SJSA1 (cell line): Measurements from ENCODE around the gene CARNS1. TPM values are rescaled to one million over a fixed set of nuclear protein-coding genes. Genes with fewer than 3 reads are reported as not detected.

Experiments used
- DNase-seq, 2 experiments: peaks; one replicate each; pipeline ENCODE4 v3.0.0-alpha.2; 2015 to 2020; ENCODE audit warnings: low spot score in 2 of 2, low read depth in 1 of 2
- H3K27ac ChIP-seq: fragments of 250-450 bp; sonication (Bioruptor Pico); 2 replicates; pipeline ENCODE4 v1.5.1; 2020; ENCODE audit warnings: mild to moderate bottlenecking, moderate library complexity
- H3K27me3 ChIP-seq: fragments of 250-450 bp; sonication (Bioruptor Pico); replicated peaks from 2 replicates; pipeline ENCODE4 v1.5.1; 2020; ENCODE audit warnings: mild to moderate bottlenecking, moderate library complexity
- H3K36me3 ChIP-seq: fragments of 250-450 bp; sonication (Bioruptor Pico); 2 replicates; pipeline ENCODE4 v1.5.1; 2020; ENCODE audit warnings: mild to moderate bottlenecking
- H3K4me1 ChIP-seq: fragments of 250-450 bp; sonication (Bioruptor Pico); replicated peaks from 2 replicates; pipeline ENCODE4 v1.6.1; 2021; ENCODE audit warnings: mild to moderate bottlenecking
- H3K4me3 ChIP-seq: fragments of 250-450 bp; sonication (Bioruptor Pico); 2 replicates; pipeline ENCODE4 v1.5.1; 2020; ENCODE audit warnings: mild to moderate bottlenecking
- H3K9me3 ChIP-seq: fragments of 250-450 bp; sonication (Bioruptor Pico); replicated peaks from 2 replicates; pipeline ENCODE4 v1.5.1; 2020; ENCODE audit warnings: mild to moderate bottlenecking
- total RNA-seq: library from RNA; depleted of rRNA; stranded (reverse); fragments of >200 nt; shearing (Covaris generic); gene quantifications from 2 replicates; pipeline ENCODE4 v1.2.3, GENCODE V29; 2014

CARNS1 gene
- total RNA-seq, 1 experiment from 2014 or later = not detected

DNA sequence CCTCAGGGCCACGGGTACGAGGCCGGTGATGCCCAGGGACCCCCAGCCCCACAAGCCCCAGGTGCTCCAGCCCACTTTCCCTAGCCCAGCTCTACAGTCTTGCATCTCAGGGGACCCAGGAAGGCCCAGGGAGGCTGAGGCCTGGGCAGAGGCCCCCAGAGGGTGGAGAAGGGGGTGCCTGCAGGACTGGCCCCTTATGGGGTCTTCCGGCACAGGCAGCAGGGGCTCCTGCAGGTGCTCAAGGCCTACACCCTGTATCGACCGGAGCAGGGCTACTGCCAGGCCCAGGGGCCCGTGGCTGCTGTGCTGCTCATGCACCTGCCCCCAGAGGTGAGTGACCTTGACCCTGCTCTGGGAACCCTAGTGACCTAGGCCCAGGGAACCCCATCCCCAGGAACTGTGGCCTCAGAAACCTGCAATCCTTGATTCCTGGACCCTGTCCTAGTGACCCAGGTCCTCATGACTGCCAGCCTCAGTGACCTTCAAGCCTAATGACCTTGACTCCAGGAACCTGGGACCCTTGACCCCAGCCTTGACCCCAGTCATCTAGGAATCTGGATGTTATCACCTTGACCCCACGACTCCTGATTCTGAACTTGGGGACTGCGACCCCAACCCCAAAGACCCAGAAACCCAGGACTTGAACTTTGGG is 9.7 kb upstream of the CARNS1 start:
- peaks cover 6% of the 10 kb centered on the region for H3K9me3 ChIP-seq
- H3K4me3 ChIP-seq = no peak overlapping the region
- peaks cover 39% of the 10 kb centered on the region for H3K27me3 ChIP-seq
- peaks cover 8% of the 10 kb centered on the region for H3K36me3 ChIP-seq
- peaks cover 12% of the 10 kb centered on the region for H3K4me1 ChIP-seq
- no peak overlapping the region for H3K27ac ChIP-seq
- no peak for DNase-seq

DNA sequence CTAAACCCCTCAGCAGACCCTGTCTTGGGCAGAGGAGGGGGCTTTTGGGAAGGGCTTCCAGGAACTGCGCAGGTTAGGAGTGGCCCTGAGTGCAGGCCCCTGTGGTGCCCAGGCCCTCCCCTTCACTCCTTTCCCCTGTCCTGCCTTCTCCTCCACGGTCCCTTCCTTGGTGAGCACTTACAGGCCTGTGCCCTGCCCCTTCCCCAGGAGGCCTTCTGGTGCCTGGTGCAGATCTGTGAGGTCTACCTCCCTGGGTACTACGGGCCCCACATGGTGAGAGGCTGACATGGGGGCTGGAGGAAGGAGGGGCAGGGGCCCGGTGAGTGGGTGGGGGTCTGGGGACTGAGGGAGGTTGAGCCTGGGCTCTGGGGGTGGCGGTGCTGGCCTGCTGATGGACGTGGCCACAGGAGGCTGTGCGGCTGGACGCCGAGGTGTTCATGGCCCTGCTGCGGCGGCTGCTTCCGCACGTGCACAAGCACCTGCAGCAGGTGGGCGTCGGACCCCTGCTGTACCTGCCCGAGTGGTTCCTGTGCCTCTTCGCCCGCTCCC is 9.0 kb upstream of the CARNS1 start:
- H3K27me3 ChIP-seq = peaks cover 46% of the 10 kb centered on the region
- peaks cover 7% of the 10 kb centered on the region for H3K4me1 ChIP-seq
- H3K9me3 ChIP-seq = peaks cover under 1% of the 10 kb centered on the region
- no peak overlapping the region for H3K27ac ChIP-seq
- H3K36me3 ChIP-seq = peaks cover 2% of the 10 kb centered on the region
- H3K4me3 ChIP-seq = no peak overlapping the region
- no peak for DNase-seq

DNA sequence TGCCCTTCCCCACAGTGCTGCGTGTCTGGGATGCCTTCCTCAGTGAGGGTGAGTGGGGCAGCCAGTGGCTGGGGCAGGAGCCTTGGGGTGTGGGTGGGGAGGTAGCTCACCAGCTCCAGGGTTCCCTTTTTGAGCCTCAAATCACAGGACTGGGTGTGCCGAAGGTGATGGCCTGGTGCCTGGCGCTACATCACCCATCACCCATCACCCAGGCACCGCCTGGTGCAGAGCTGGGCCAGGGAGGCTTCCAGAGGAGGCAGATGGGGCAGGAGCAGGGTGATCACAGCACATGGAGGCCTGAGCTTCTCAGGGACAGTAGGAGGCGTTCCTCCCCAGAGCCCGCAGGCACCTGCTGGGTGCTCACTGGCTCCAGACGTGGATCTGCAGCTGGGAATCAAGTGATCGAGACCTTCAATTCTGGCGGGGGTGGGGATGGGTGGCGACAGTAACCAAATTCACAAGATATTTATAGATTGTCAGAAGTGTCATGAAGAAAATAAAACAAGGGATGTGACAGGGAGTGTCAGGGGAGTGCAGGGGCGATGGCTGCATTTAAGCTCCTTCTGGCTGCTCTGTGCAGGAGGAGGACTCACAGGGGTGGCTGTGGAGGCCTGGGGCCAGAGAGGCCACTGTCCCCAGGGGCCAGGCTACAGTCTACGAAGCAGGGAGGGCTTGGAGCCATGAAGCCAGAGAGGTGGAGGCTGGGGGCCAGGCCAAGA is 8.3 kb upstream of the CARNS1 start:
- Histone ChIP-seq H3K4me3 (no peak overlapping the region), H3K36me3 (no peaks in the 10 kb centered on the region), H3K27ac (no peak overlapping the region), H3K4me1 (peaks cover 4% of the 10 kb centered on the region), H3K9me3 (no peaks in the 10 kb centered on the region), H3K27me3 (peaks cover 52% of the 10 kb centered on the region)
- no peak for DNase-seq

DNA sequence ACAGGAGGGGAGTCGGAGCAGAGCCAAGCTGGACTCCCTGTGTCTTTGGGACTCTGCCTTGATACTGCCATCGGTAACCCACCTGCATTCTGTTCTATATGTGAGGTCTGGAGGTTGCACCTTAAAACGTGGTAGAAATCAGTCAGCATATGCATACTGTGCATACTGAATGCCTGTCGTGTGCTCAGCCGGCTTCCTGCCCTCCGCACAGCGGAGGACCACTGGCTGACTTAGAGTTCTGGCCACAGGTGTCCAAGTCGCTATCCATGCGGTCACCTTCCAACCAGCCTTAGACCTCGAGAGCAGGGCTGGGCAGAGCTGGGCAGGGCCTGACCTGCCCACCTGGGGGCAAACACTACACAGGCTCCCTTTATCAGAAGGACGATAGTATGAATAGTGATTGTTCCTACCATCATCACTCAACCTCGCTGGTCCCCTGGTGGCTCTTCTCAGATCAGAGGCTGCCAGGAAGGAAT is 7.8 kb upstream of the CARNS1 start:
- peaks cover 58% of the 10 kb centered on the region for H3K27me3 ChIP-seq
- no peaks in the 10 kb centered on the region for H3K4me1 ChIP-seq
- no peak for DNase-seq
- H3K36me3 ChIP-seq = no peaks in the 10 kb centered on the region
- no peak overlapping the region for H3K4me3 ChIP-seq
- no peak overlapping the region for H3K27ac ChIP-seq
- no peaks in the 10 kb centered on the region for H3K9me3 ChIP-seq

DNA sequence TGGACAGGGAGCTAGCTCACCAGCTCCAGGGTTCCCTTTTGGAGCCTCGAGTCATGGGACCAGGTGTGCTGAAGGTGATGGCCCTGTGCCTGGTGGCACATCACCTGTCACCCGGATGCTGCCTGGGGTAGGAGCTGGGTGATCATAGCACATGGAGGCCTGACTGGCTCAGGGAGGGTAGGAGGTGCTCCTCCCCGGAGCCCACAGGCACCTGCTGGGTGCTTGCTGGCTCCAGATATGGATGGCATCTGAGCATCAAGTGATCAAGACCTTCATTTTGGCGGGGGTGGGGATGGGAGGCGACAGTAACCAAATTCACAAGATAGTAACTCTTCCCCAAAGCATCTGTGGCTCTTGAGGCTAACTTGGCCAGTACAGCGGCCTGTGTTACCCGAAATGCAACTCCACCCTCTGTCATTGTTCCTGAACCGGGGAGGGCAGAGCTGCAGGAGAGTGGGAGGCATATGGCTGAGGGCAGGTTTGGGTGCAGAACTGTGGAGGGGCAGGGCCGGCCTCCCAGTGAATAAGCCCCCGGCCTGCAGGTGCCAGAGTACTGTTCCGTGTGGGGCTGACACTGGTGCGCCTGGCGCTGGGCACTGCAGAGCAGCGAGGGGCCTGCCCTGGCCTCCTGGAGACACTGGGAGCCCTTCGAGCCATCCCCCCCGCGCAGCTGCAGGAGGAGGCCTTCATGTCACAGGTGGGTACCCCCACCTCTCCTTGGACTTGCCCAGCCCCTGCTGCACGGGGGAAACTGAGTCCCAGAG is 6.9 kb upstream of the CARNS1 start:
- Histone ChIP-seq H3K9me3 (no peaks in the 10 kb centered on the region; the same call in 1 of the 2 replicates), H3K4me1 (no peaks in the 10 kb centered on the region), H3K4me3 (no peak overlapping the region), H3K27me3 (peaks cover 66% of the 10 kb centered on the region), H3K36me3 (no peaks in the 10 kb centered on the region), H3K27ac (no peak overlapping the region)
- DNase-seq = no peak

DNA sequence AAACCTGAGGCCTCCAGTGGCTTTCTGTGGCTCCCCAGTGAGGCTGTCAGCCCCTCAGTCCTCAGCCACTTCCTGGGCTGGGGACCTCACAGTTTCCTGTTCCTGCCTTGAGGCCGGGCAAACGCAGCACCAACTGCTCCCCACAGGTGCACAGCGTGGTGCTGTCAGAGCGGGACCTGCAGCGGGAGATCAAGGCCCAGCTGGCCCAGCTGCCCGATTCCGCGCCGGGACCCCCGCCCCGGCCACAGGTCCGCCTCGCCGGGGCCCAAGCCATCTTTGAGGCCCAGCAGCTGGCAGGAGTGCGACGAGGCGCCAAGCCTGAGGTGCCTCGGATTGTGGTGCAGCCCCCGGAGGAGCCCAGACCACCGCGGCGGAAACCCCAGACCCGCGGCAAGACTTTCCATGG is 6.2 kb upstream of the CARNS1 start:
- Histone ChIP-seq H3K4me3 (no peak overlapping the region), H3K27me3 (peaks cover 71% of the 10 kb centered on the region), H3K4me1 (no peaks in the 10 kb centered on the region), H3K9me3 (no peaks in the 10 kb centered on the region; the same call in 1 of the 2 replicates), H3K27ac (no peak overlapping the region), H3K36me3 (no peaks in the 10 kb centered on the region)
- no peak for DNase-seq

DNA sequence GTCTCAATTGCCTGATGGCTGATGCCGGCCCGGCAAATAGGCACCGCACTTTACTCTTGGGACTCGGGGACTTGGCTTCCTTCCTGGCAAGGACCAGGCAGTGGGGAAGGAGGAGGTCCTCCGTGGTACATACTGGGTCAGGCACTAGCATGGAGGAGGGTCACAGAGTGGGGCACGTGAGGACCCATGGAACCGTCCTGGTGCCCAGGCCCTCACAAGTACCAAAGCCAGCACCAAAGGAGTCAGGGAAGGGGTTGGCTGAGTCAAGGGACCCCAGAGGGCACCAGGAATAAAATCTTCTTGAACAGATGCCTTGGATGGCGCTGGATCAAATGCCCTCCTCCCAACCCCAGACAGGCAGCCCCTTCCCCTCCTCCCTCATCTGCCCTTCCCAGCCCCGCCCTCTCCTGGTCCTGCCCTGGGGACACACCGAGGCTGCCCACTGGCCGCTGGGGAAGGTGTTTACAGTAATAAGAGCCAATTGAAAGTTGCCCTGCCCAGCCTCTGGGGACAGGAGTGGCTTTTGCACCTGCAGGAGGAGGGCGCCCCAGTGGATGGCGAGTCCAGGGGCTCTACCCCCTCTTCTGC is 5.6 kb upstream of the CARNS1 start:
- peaks cover 77% of the 10 kb centered on the region for H3K27me3 ChIP-seq
- no peak for DNase-seq
- no peak overlapping the region for H3K27ac ChIP-seq
- H3K9me3 ChIP-seq = no peaks in the 10 kb centered on the region; the same call in 1 of the 2 replicates
- no peaks in the 10 kb centered on the region for H3K4me1 ChIP-seq
- no peak overlapping the region for H3K4me3 ChIP-seq
- H3K36me3 ChIP-seq = no peaks in the 10 kb centered on the region

DNA sequence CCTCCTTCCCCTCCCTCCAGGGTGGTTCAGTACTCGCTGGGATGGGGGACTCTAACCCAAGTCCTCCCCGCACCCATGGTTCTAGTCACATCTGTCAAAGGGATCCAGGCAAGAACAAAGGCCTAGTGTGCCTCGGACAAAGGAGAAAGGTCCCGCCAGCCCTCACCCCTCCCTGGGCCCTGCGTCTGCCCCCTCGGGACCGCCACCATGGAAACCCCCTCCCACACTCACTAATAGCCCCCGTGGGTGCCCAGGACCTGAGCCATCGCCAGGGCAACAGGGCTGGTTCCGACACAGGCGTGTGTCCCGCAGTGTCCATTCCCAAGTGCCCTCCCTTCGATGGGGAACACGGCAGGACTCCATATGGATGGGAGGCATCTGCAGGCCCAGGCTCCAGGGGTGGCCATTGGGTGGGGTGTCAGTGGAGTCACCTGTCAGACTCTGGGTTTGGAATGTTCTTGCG is 5.1 kb upstream of the CARNS1 start:
- no peak for DNase-seq
- Histone ChIP-seq H3K4me3 (no peak overlapping the region), H3K4me1 (no peaks in the 10 kb centered on the region), H3K27ac (no peak overlapping the region), H3K36me3 (no peaks in the 10 kb centered on the region), H3K27me3 (peaks cover 82% of the 10 kb centered on the region), H3K9me3 (no peaks in the 10 kb centered on the region; the same call in 1 of the 2 replicates)

DNA sequence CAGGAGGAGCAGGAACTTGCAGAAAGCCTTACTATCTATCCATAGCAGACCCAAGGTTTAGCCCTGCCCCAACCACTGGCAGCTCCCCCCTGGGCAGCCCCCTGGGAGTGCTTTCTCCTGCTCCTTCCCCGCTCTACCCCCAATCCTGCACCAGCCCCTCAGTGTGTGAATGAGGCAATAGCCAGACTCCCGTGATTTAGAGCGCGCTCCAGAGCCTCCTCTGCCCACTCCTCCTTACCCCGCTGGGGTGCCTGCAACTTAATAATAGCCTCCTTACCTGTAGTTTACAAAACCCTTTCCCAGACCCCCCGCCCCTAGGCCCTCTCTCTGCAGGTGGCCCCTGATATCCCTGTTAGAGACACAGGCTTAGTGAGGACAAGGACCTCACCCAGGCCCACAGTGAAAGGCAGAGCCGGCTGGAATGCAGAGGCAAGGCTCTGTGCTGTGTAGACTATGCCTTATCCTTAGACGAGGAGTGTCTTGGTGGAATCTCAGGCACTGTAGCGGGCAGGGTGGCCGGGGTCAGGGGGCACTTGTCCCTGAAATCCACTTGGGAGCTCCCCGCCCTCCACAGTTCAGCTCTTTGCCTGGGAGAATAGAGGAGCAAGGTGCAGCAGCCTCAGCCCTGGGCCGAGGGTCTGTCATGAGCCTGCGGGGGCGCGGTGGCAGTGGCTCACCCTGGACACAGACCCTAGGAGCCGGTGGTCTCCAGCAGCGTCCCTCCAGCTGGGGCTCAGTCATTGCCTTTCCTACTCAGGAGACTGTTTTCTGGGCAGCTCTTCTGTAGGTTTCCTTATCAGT is 4.3 kb upstream of the CARNS1 start:
- Histone ChIP-seq H3K9me3 (no peaks in the 10 kb centered on the region; the same call in 1 of the 2 replicates), H3K4me3 (no peak overlapping the region), H3K4me1 (no peaks in the 10 kb centered on the region), H3K27me3 (peaks cover 87% of the 10 kb centered on the region), H3K27ac (no peak overlapping the region), H3K36me3 (no peaks in the 10 kb centered on the region)
- DNase-seq = no peak

DNA sequence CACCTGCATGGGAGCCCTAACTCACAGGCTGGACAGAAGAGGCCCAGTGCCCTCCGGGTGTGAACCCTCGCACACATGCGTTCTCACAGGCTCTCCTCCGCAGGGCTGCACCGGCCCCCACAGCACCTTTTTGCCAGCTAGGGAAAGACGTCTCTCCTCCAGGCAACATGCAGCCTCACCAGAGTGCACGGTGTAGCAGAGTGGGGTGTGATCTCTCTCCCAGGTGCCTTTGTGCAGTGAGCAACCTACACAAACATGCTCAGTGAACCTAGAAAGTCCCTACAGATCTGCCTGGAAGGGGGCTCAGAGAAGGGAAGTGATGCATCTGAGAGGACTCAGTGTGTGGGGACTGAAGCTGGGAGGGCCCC is 3.7 kb upstream of the CARNS1 start:
- H3K36me3 ChIP-seq = no peaks in the 10 kb centered on the region
- H3K4me1 ChIP-seq = 0 out of 2 replicates have a peak, but pooled peaks cover 3% of the 10 kb centered on the region
- H3K27ac ChIP-seq = no peak overlapping the region
- DNase-seq = no peak
- no peaks in the 10 kb centered on the region; the same call in 1 of the 2 replicates for H3K9me3 ChIP-seq
- H3K27me3 ChIP-seq = peaks cover 91% of the 10 kb centered on the region
- no peak overlapping the region for H3K4me3 ChIP-seq

DNA sequence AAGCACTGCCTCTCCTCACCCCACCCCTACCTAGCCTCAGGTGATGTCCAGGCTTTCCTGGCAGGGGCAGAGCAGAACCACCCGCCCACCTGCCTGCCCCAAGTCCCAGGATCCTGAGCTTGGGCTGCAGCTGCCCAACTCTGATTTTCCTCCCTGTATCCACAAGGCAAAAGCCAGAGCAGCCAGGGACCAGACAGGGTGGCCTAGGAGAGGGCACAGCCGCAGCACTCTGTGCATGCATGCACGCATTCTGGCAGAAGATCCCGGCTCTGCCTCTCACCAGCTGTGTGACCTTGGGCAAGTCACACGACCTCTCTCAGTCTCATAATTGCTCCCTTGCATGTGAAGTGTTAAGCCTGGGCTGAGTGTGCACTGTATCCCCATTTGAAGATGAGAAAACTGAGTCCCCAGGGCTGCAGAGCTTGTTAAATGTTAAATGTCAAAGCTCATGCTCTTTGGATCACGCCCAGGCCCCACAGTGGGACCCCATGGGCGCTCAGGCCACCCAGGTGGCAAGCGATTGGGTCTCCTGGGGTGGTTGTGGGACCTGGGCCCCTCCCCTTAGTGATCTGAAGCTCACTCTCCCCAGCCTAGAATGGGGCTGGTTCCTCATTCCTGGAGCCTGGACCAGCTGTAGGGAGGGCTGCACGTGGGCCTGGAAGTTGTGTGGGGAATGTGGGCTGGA is 2.8 kb upstream of the CARNS1 start:
- peaks cover 84% of the 10 kb centered on the region for H3K27me3 ChIP-seq
- H3K4me3 ChIP-seq = no peak overlapping the region
- H3K36me3 ChIP-seq = no peaks in the 10 kb centered on the region
- H3K27ac ChIP-seq = no peak overlapping the region
- 0 out of 2 replicates have a peak, but pooled peaks cover 8% of the 10 kb centered on the region for H3K4me1 ChIP-seq
- DNase-seq = no peak
- H3K9me3 ChIP-seq = no peaks in the 10 kb centered on the region; the same call in 1 of the 2 replicates

DNA sequence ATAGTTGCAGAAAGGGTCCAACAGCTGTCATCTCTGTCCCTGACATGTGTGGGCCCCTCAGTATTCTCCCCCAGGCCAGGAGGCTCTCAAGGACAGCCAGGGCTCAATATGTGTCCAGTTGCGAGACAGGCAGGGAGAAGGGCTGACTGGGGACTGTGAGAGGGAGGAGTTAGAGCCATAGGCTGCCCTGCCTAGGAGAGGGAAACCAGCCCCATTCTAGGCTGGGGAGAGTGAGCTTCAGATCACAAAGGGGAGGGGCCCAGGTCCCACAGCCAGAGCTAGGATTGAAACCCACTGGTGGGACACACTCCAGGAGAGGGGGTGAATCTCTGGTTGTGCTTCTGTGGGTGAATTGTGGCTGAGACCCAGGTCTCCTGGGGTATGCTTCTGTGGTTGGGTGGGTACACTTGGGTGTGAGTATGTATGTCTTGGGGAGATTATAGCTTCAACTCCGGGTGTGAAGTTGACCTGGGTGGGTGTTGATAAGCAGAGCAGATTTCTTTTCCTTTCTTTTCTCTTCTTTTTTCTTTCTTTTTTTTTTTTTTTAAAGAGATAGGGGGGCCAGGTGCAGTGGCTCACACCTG is 2.1 kb upstream of the CARNS1 start:
- H3K36me3 ChIP-seq = no peaks in the 10 kb centered on the region
- H3K27me3 ChIP-seq = peaks cover 77% of the 10 kb centered on the region
- DNase-seq = no peak
- H3K4me1 ChIP-seq = 0 out of 2 replicates have a peak, but pooled peaks cover 8% of the 10 kb centered on the region
- H3K4me3 ChIP-seq = no peak overlapping the region
- H3K9me3 ChIP-seq = no peaks in the 10 kb centered on the region; the same call in 1 of the 2 replicates
- H3K27ac ChIP-seq = no peak overlapping the region
